Measurements from ENCODE around the gene STX16.
"Not testable (repeated sequence)": the region's sequence is repeated elsewhere in the genome, so short reads cannot be mapped to it uniquely, and the experiment has no call there.

STX16 gene

GRCh38 chr20:58637466-58638213, 13.4 kb upstream of the STX16 start:
- TF ChIP-seq ZFX (IDR thresholded peaks at IDR 0.05; ENCODE audit: borderline replicate concordance) (no peak), CTCF (IDR thresholded peaks at IDR 0.05) (no peak)
- no peak overlapping the region for H3K27ac ChIP-seq

- TF ChIP-seq CTCF (IDR thresholded peaks at IDR 0.05) (no peak), ZFX (IDR thresholded peaks at IDR 0.05; ENCODE audit: borderline replicate concordance) (no peak)
Observed at GRCh38 chr20:58638467-58639181, 12.5 kb upstream of the STX16 start.

GRCh38 chr20:58639182-58640146, 11.6 kb upstream of the STX16 start:
- no peak overlapping the region for H3K27ac ChIP-seq
- TF ChIP-seq CTCF (IDR thresholded peaks at IDR 0.05) (no peak), ZFX (IDR thresholded peaks at IDR 0.05; ENCODE audit: borderline replicate concordance) (no peak)

More at GRCh38 chr20:58638467-58639181, 12.5 kb upstream of the STX16 start:
- no peak overlapping the region for H3K27ac ChIP-seq

- no peak for TF ChIP-seq CTCF (IDR thresholded peaks at IDR 0.05)
- no peak for TF ChIP-seq ZFX (IDR thresholded peaks at IDR 0.05; ENCODE audit: borderline replicate concordance)
- H3K27ac ChIP-seq, result no peak overlapping the region
Observed at GRCh38 chr20:58640446-58640845, 10.6 kb upstream of the STX16 start.

GRCh38 chr20:58642441-58642840, 8.6 kb upstream of the STX16 start:
- TF ChIP-seq ZFX (IDR thresholded peaks at IDR 0.05; ENCODE audit: borderline replicate concordance), result no peak
- TF ChIP-seq CTCF (IDR thresholded peaks at IDR 0.05), result no peak

GRCh38 chr20:58642896-58643295, 8.2 kb upstream of the STX16 start:
- H3K27ac ChIP-seq, result not testable (repeated sequence)

More at GRCh38 chr20:58642441-58642840, 8.6 kb upstream of the STX16 start:
- no peak overlapping the region for H3K27ac ChIP-seq

- no peak overlapping the region for H3K27ac ChIP-seq
- TF ChIP-seq CTCF (IDR thresholded peaks at IDR 0.05) (no peak), ZFX (IDR thresholded peaks at IDR 0.05; ENCODE audit: borderline replicate concordance) (no peak)
Observed at GRCh38 chr20:58645412-58645968, 5.6 kb upstream of the STX16 start.

Data from 22Rv1 (cell line).